ENCODE data around the gene DKK2. TPM values are rescaled to one million over a fixed set of nuclear protein-coding genes. Genes with fewer than 3 reads are reported as not detected.

Gene DKK2
- polyA plus RNA-seq, 1 of the 3 experiments (the other 2 are of a cell fraction): 53.1 TPM

DNA sequence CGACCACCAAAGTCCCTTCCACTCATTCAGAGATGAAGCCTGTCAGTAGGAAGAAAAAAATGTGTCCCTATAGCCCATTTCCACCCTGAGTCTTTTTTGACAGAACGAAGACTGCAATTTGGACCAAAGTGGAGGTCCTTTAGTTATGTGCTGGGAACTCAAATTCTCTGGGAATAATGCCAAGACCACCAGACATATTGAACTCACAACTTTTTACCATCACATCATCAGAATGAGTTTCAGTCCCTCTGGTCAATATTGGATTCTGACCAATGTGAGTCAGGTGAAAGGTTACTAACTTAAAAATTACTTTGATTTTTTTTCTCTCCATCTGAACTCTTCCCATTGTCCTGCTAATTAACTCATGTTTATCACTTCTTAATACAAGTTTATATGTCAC lies 128.9 kb downstream of the DKK2 start:
- Histone ChIP-seq H3K4me2 (no peak overlapping the region), H4K20me1 (ENCODE audit: insufficient read depth) (no peaks in the 10 kb centered on the region), H3K27ac (ENCODE audit: low read depth in 2 of 2, low read length in 1 of 2) (no peak overlapping the region), H3K9me3 (no peaks in the 10 kb centered on the region; the same call in 1 of the 2 replicates), H3K4me1 (ENCODE audit: control insufficient read depth in 1 of 2, insufficient read depth in 2 of 2, low read depth in 1 of 2, low read length in 1 of 2) (no peaks in the 10 kb centered on the region), H3K36me3 (replicated peaks in 1 of 2; ENCODE audit: control insufficient read depth in 1 of 2, insufficient read depth in 2 of 2, low read length in 1 of 2) (no peaks in the 10 kb centered on the region), H3K9ac (no peak overlapping the region), H3K4me3 (ENCODE audit: low read depth in 2 of 2, low read length in 1 of 2) (no peak overlapping the region), H3K79me2 (ENCODE audit: insufficient read depth) (no peaks in the 10 kb centered on the region), H3F3A (replicated peaks; ENCODE audit: insufficient read depth) (no peaks in the 10 kb centered on the region), H3K27me3 (ENCODE audit: insufficient read depth) (no peaks in the 10 kb centered on the region), H3K9me2 (no peaks in the 10 kb centered on the region), H2AFZ (ENCODE audit: low read depth) (no peak overlapping the region)
- DNase-seq: no peak
- POLR2A ChIA-PET: no interaction called here
- TF ChIP-seq FOXJ3 (CRISPR knock-in tag; IDR thresholded peaks at IDR 0.05): no peak
- TF ChIP-seq, protein P1, sequence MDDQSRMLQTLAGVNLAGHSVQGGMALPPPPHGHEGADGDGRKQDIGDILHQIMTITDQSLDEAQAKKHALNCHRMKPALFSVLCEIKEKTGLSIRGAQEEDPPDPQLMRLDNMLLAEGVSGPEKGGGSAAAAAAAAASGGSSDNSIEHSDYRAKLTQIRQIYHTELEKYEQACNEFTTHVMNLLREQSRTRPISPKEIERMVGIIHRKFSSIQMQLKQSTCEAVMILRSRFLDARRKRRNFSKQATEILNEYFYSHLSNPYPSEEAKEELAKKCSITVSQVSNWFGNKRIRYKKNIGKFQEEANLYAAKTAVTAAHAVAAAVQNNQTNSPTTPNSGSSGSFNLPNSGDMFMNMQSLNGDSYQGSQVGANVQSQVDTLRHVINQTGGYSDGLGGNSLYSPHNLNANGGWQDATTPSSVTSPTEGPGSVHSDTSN (IDR thresholded peaks at IDR 0.05): no peak
- 38% methylated on average over 2 of the region's 2 CpGs for WGBS (ENCODE audit: low lambda C conversion rate)
- CTCF ChIA-PET: interaction anchor here (0.9 to 1.6 kb wide), 4 partner anchors 9 to 265 kb away, joined by 3 to 6 read pairs (median 4); no protein-coding TSS in a partner anchor

DNA sequence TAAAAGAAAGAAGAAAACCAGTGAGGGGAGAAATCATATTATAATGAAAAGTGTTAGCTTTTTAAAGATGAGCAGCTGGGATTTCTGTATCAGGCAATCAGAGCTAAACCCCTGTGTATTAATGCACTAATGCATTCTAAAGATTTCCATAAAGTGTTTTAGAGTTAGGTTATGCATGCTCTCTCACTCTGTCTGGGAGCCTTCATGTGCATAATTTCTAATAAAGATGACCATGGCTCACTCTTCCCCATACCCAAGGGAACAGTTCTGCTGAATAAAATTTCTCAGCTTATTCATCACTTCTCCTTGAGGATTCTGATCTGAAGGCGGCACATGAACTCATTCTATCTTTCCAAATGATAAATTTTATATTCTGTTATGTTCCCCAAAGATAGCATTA lies 129.4 kb downstream of the DKK2 start:
- no peaks in the 10 kb centered on the region for H3K36me3 ChIP-seq (replicated peaks in 1 of 2; ENCODE audit: control insufficient read depth in 1 of 2, insufficient read depth in 2 of 2, low read length in 1 of 2)
- no peak overlapping the region for H2AFZ ChIP-seq (ENCODE audit: low read depth)
- ChIA-PET CTCF (interaction anchor here (1.3 kb wide), 1 partner anchor 13 kb away, joined by 4 read pairs; no protein-coding TSS in a partner anchor), POLR2A (no interaction called here)
- no peaks in the 10 kb centered on the region for H4K20me1 ChIP-seq (ENCODE audit: insufficient read depth)
- no peaks in the 10 kb centered on the region for H3K4me1 ChIP-seq (ENCODE audit: control insufficient read depth in 1 of 2, insufficient read depth in 2 of 2, low read depth in 1 of 2, low read length in 1 of 2)
- H3K27ac ChIP-seq (ENCODE audit: low read depth in 2 of 2, low read length in 1 of 2): no peak overlapping the region
- WGBS (ENCODE audit: low lambda C conversion rate): 64% methylated on average over 1 of the region's 1 CpG
- no peaks in the 10 kb centered on the region for H3K9me2 ChIP-seq
- no peaks in the 10 kb centered on the region for H3K79me2 ChIP-seq (ENCODE audit: insufficient read depth)
- no peak overlapping the region for H3K4me3 ChIP-seq (ENCODE audit: low read depth in 2 of 2, low read length in 1 of 2)
- no peak overlapping the region for H3K9ac ChIP-seq
- no peak for DNase-seq
- no peaks in the 10 kb centered on the region for H3F3A ChIP-seq (replicated peaks; ENCODE audit: insufficient read depth)
- H3K9me3 ChIP-seq: no peaks in the 10 kb centered on the region; the same call in 1 of the 2 replicates
- no peak for TF ChIP-seq MXI1 (IDR thresholded peaks at IDR 0.05; ENCODE audit: low read depth, low read length)
- no peak for TF ChIP-seq GATA2 (CRISPR knock-in tag; IDR thresholded peaks at IDR 0.05)
- no peak for TF ChIP-seq RXRA (IDR thresholded peaks at IDR 0.05; ENCODE audit: borderline replicate concordance, low read depth)
- no peak for TF ChIP-seq EZH2phosphoT487 (IDR thresholded peaks at IDR 0.05; ENCODE audit: borderline replicate concordance, low read depth)
- no peak for TF ChIP-seq POLR2AphosphoS5 (IDR thresholded peaks at IDR 0.05; ENCODE audit: low read depth, low read length)
- TF ChIP-seq, protein P2, sequence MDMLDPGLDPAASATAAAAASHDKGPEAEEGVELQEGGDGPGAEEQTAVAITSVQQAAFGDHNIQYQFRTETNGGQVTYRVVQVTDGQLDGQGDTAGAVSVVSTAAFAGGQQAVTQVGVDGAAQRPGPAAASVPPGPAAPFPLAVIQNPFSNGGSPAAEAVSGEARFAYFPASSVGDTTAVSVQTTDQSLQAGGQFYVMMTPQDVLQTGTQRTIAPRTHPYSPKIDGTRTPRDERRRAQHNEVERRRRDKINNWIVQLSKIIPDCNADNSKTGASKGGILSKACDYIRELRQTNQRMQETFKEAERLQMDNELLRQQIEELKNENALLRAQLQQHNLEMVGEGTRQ (IDR thresholded peaks at IDR 0.05; ENCODE audit: borderline replicate concordance, low read depth, low read length): no peak
- TF ChIP-seq, protein P3, sequence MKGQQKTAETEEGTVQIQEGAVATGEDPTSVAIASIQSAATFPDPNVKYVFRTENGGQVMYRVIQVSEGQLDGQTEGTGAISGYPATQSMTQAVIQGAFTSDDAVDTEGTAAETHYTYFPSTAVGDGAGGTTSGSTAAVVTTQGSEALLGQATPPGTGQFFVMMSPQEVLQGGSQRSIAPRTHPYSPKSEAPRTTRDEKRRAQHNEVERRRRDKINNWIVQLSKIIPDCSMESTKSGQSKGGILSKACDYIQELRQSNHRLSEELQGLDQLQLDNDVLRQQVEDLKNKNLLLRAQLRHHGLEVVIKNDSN (IDR thresholded peaks at IDR 0.05; ENCODE audit: borderline replicate concordance, low read depth): no peak
- no peak for TF ChIP-seq MAX (IDR thresholded peaks at IDR 0.05; ENCODE audit: low read depth)
- no peak for TF ChIP-seq SIN3A (IDR thresholded peaks at IDR 0.05; ENCODE audit: borderline replicate concordance, low read depth, low read length)
- no peak for TF ChIP-seq GABPA (IDR thresholded peaks at IDR 0.05; ENCODE audit: low read depth)
- TF ChIP-seq RCOR1 (IDR thresholded peaks at IDR 0.05; ENCODE audit: low read length): no peak
- TF ChIP-seq, protein P4, sequence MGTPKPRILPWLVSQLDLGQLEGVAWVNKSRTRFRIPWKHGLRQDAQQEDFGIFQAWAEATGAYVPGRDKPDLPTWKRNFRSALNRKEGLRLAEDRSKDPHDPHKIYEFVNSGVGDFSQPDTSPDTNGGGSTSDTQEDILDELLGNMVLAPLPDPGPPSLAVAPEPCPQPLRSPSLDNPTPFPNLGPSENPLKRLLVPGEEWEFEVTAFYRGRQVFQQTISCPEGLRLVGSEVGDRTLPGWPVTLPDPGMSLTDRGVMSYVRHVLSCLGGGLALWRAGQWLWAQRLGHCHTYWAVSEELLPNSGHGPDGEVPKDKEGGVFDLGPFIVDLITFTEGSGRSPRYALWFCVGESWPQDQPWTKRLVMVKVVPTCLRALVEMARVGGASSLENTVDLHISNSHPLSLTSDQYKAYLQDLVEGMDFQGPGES (IDR thresholded peaks at IDR 0.05; ENCODE audit: low read depth, low read length): no peak
- TF ChIP-seq NRF1 (IDR thresholded peaks at IDR 0.05; ENCODE audit: low read depth, low read length): no peak
- TF ChIP-seq EP300 (IDR thresholded peaks at IDR 0.05; ENCODE audit: borderline replicate concordance in 1 of 2, low read depth in 1 of 2, low read length in 1 of 2): no peak
- TF ChIP-seq FOXJ3 (CRISPR knock-in tag; IDR thresholded peaks at IDR 0.05): no peak
- TF ChIP-seq TEAD4 (IDR thresholded peaks at IDR 0.05; ENCODE audit: borderline replicate concordance, insufficient read depth): no peak
- TF ChIP-seq FOSL2 (IDR thresholded peaks at IDR 0.05; ENCODE audit: borderline replicate concordance, low read depth): no peak
- TF ChIP-seq, protein P5, sequence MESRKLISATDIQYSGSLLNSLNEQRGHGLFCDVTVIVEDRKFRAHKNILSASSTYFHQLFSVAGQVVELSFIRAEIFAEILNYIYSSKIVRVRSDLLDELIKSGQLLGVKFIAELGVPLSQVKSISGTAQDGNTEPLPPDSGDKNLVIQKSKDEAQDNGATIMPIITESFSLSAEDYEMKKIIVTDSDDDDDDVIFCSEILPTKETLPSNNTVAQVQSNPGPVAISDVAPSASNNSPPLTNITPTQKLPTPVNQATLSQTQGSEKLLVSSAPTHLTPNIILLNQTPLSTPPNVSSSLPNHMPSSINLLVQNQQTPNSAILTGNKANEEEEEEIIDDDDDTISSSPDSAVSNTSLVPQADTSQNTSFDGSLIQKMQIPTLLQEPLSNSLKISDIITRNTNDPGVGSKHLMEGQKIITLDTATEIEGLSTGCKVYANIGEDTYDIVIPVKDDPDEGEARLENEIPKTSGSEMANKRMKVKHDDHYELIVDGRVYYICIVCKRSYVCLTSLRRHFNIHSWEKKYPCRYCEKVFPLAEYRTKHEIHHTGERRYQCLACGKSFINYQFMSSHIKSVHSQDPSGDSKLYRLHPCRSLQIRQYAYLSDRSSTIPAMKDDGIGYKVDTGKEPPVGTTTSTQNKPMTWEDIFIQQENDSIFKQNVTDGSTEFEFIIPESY (IDR thresholded peaks at IDR 0.05; ENCODE audit: borderline replicate concordance, low read depth): no peak
- TF ChIP-seq NFIC (IDR thresholded peaks at IDR 0.05; ENCODE audit: borderline replicate concordance): no peak
- no peak overlapping the region for H3K4me2 ChIP-seq
- H3K27me3 ChIP-seq (ENCODE audit: insufficient read depth): no peaks in the 10 kb centered on the region
